GM18873 (cell line): ENCODE results near the gene CYP2F1.
"Not testable (repeated sequence)": the region's sequence is repeated elsewhere in the genome, so short reads cannot be mapped to it uniquely, and the experiment has no call there.

Experiments
- ATAC-seq: cut with Tn5 transposase; IDR thresholded peaks from one replicate; pipeline ENCODE4 v1.9.1; 2021; ENCODE audit warnings: mild to moderate bottlenecking, moderate library complexity, moderate number of reproducible peaks; ENCODE audit not compliant: unreplicated experiment, low FRiP score

Gene CYP2F1

GRCh38 chr19:41123716-41124294, 9.6 kb downstream of the CYP2F1 start:
- ATAC-seq = no peak

GRCh38 chr19:41126765-41127203, 12.6 kb downstream of the CYP2F1 start:
- not testable (repeated sequence) for ATAC-seq

GRCh38 chr19:41127362-41127761, 13.1 kb downstream of the CYP2F1 start:
- ATAC-seq = not testable (repeated sequence)

- not testable (repeated sequence) for ATAC-seq
These were observed 13.6 kb downstream of the CYP2F1 start for GRCh38 chr19:41127801-41128300.

- no peak for ATAC-seq
These were observed 14.5 kb downstream of the CYP2F1 start for GRCh38 chr19:41128692-41129091.

- ATAC-seq = no peak
These were observed 17.0 kb downstream of the CYP2F1 start for GRCh38 chr19:41131186-41131585.

GRCh38 chr19:41133260-41133659, 19.0 kb downstream of the CYP2F1 start:
- ATAC-seq = no peak

GRCh38 chr19:41134616-41135015, 20.4 kb downstream of the CYP2F1 start:
- ATAC-seq = no peak

GRCh38 chr19:41135390-41136384, 21.5 kb downstream of the CYP2F1 start:
- ATAC-seq = not testable (repeated sequence)

GRCh38 chr19:41136636-41137455, 22.6 kb downstream of the CYP2F1 start:
- no peak for ATAC-seq

- ATAC-seq = no peak
These were observed 30.2 kb downstream of the CYP2F1 start for GRCh38 chr19:41144403-41144802.

- ATAC-seq = no peak
These were observed 35.6 kb downstream of the CYP2F1 start for GRCh38 chr19:41149831-41150230.

- not testable (repeated sequence) for ATAC-seq
These were observed 36.8 kb downstream of the CYP2F1 start for GRCh38 chr19:41150986-41151385.

- no peak for ATAC-seq
These were observed 39.8 kb downstream of the CYP2F1 start for GRCh38 chr19:41154060-41154459.

- ATAC-seq = no peak
These were observed 42.0 kb downstream of the CYP2F1 start for GRCh38 chr19:41156207-41156606.

- no peak for ATAC-seq
These were observed 45.6 kb downstream of the CYP2F1 start for GRCh38 chr19:41159881-41160280.

GRCh38 chr19:41161903-41162302, 47.7 kb downstream of the CYP2F1 start:
- no peak for ATAC-seq

GRCh38 chr19:41166944-41167804, 52.9 kb downstream of the CYP2F1 start:
- ATAC-seq = no peak

- ATAC-seq = no peak
These were observed 58.3 kb downstream of the CYP2F1 start for GRCh38 chr19:41172297-41173164.
